GDM1 (cell line): Measurements from ENCODE around the gene FASTKD3.
A peak's percentile ranks its signal among the peaks of the same experiment; 100 is the strongest.

Source experiments
- DNase-seq: peaks from one replicate; lab custom pipeline; 2025; lab: John Stamatoyannopoulos, UW

FASTKD3 gene

DNA sequence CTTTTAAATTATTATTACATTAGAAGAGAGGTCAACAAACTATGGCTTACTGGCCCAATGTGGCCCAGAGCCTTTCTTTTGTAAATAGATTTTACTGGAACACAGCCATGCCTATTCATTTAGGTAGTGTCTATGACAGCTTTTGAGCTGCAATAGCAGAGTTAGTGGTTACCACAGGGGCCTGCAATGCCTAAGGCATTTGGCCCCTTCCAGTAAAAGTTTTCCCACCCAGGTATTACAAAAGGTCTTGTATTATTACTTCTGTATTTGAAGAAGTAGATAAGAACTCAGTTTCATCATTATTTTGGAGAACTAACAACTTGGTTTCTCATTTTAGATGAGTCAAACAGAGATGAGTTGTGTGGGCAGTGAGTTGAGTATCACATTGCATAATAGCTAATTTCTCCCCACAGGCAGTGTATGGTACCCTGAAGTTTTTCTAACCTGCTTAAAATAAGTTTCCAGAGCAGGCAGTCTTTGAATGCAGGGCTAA, 9.6 kb upstream of the FASTKD3 start:
- no peak for DNase-seq

DNA sequence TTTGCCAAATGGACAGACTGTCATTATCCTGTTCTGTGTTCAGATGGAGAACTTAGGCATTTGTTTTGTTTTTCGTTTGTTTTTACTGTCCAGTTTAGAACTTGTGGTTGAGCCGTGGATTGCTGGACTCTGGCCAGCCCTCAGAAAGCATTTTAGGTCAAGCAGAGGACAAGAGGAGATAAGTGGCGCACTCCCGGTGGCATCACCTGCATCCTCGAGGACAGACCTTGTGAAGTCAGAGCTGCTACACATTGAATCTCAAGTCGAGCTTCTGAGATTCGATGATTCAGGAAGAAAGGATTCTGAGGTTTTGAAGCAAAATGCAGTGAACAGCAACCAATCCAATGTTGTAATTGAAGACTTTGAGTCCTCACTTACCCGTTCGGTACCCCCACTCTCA, 9.0 kb upstream of the FASTKD3 start:
- DNase-seq: no peak

DNA sequence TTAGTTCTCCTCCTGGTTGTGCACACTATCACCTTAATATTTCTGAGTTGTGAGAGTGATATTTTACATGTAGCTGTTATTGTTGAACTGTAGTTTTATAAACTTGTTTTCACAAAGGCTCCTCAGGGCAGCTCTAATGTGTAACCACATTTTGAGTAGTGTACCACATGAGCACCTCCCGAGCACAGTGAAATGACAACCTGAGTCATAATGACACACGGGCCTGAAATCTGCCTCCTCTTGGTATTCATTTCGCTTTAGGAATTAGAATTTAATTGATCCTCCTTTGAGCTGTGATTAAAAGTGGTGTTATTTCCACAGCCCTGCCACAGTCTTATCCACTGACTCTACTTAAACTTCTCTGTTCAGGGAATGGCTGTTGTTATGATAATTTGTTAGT, 8.0 kb upstream of the FASTKD3 start:
- DNase-seq: no peak

DNA sequence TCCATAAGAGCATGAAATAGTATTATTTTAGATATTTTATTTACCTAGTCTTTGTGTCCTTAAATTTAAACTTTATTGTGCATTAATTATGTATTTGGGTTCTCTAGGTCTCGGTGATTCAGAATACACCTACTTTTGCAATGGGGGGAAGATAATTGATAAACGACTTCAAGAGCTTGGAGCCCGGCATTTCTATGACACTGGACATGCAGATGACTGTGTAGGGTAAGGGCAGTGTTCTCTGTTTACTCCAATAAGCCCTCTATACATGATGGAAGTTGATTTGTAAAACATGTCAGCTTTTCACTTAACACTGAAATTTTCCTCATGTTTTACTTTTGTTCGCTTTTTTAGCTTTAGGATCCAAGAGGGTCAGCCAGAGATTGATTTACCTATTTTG, 6.3 kb upstream of the FASTKD3 start:
- no peak for DNase-seq

DNA sequence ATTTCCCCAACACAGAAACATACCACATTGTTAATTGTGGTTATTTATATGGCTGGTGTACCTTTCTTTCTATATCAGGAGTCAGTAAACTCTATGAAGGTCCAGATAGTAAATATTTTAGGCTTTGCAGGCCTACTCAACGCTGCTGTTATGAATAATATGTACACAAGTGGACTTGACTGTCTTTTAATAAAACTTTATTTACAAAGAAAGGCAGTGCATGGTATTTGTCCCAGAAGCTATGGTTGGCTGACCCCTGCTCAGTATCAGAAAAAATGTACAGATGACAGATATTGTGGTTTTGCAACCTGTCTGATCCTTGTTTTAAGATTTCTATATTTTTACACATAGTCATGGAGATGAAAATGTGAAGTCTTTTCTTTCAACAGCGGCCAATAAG, 5.8 kb upstream of the FASTKD3 start:
- no peak for DNase-seq

DNA sequence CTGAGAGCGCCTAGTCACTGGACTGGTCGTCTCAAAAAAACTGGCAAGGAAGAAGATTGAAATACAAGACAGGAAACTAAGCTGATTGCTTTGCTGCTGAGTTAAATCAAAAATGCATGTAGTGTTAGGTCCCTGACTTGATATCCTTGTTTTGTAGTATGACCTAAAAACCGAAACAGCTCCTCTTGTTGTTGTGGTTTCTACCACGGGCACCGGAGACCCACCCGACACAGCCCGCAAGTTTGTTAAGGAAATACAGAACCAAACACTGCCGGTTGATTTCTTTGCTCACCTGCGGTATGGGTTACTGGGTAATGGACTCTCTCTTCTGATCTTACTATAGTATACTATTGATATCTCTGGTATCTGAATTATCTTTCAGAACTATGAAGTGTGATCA, 4.4 kb upstream of the FASTKD3 start:
- DNase-seq: no peak

DNA sequence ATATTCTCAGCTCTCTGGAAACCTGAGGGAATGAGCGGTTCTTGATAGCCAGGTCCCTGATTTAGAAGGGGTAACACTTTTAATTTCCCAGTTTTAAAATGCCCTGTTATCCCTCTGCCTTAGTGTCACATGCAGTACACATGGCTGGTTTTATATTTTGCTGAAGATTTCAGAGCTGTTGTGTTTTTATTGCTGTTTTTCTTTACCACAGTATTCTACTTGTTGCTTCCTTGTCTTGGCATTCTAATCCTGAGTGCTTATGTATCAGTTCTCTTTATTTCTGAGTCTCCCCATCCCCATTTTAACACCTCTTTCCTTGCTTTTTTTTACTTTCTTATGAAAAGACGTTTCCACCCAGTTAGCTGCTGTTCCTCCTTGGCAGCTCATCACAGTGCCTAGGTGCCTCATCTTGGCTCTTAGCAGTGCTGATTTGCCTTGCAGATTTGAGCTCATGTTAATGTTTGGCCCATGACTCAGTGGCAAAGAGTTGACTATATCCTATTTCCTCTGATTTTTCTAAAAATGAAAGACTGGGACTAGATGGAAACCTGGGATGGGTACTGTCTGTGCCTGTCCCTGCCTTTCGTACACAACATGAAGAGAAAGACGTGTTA, 3.8 kb upstream of the FASTKD3 start:
- no peak for DNase-seq

DNA sequence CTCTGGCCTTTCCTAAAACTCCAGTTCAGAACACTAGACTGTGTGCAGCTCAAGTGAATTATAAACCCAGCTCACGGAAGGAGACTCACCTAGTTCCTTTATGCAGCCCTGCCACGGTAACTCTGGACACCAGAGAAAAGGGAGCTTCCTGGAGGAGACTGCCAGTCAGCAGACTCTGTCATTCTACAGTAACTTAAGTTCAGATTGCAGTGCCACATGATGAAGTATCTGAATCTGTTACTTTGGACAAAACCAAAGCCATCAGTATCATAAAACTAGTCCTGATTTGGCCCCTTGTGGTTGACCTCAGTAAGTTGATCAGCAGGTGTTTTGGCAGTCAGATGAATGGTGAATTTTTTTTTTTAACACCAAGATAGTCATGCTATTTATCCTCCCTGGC, 2.8 kb upstream of the FASTKD3 start:
- no peak for DNase-seq

DNA sequence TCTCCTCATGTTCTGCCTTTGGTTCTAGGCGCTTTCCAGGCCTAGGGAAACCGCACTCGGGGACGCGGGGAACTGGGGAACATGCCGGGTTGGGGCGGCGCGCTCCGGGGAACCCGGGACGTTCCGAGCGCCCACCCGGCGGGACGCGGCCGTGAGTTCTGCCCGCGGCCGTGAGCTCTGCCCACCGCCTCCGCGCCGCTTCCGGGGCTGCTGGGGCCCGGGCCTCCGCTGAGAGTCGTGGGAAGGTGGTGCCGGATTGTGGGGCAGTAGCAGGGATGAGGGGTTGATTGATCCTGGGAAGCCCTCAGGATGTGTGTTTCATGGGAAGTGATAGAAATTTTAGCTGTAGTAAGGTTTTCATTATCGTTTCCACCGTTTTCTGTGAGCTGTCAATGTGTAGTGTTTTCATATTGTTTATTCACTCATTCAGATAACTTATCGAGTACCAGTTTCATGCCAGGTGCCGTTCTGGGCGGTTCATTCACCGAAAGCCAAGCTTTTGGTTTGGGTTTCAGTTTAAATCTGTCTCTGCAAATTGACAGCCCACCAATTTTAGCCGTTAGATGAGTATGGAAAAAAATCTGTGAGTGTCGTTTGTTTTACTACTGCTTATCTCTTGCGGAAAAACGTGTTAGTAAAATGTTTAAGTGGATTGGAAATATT, 774 bp upstream of the FASTKD3 start:
- DNase-seq: no peak

DNA sequence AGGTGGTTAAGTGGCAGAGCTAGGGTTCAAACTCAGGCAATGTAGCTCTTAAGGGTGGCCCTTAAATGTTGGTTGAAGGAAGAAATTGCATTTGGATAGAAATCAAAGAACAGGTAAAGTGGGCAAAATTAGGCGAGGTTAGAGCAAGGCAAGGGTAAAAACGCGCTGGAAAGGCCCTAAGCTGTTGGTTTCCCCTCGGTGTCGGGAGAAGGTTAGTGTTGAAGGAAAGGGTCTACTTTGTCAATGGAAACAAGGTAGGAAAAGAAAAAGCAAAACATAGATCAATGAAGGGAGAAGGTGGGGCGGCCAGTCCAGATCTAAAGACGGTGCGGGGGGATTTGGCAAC, 431 bp downstream of the FASTKD3 start:
- no peak for DNase-seq

DNA sequence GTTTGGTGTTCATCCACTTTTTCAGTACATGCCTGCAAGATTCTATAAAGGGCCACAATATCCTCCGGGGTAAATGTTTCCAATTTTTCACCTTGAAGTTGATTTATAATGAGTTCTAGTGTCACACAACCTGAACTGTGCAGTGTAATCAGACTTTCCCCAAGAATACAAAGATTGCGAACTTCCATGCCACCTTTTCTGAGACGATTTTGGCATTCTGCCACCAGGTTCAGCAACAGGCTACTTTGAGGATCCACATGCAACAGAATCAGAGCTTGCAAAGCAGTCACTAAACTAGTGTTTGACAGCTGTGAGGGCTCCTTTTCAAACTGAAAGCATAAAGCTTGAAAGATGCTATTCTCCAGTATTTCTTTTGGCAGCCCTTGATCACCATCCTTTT, 1.6 kb downstream of the FASTKD3 start:
- no peak for DNase-seq

DNA sequence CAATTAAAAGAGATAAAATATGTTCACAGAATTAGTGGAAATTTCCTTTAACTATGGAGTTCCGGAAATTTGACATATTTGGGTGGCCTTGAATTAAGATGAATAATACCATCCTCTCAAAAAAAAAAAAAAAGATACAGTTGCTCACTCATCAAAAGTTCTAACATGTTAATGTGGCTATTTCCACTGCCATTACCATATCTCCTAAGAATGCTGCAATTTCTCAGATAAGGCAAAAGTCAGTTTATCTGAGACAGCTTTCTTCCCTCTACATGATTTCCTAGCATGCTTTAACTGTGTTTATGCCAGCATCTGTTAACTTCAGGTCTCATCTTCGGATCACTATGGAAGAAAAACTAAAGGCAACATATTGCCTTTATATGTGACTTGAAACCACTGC, 2.6 kb downstream of the FASTKD3 start:
- DNase-seq: no peak

DNA sequence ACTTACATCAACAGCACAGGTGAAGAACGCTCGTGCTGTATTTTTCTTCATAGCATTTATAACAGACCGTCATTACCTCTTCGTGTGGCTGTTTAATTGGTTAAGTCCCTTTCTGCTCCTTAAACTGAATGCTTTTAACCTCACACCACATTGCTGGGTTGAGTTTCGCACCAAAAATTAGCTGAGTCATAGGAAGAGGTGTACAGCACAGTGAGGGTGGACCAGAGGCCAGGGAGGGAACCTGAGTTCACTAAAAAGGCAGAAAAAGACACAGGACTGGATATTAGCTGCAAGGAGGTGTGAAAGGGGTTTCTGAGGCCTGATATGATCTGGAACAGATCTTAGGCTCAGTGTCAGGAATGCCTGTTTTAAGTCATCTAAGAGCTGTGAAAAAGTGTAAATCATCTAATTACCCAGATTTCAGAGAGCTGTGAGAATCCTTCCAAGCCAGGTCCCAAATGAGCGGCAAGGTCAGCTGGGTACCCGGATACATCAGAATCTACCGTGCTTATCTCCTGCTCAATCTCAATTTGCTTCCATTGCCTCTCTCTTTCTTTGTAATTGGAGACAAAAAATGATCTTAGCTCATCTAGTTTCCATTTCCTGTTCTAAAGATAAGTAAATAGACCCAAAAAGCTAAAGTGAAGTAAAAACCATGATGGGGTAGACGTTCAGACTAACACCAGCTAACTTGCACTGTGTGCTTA, 10.8 kb downstream of the FASTKD3 start:
- DNase-seq: no peak

DNA sequence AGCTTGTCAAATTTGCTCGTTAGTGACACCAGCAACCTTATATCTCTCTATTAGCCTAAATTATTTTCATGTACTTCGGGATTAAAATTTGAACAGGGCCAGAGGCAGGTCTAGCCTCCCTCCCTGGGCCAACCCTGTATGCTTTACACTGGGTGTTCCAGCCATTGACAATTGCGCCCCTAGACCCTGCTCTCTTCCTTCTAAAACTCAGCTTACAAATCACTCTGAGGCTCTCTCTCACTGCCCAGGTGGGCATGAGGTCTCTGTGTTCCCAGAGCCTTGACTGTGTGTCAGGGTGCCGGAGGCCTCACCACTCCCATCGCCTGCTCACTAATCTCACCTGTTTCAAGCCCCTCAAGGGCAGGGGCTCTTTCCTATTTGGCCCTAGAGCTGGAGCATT, 11.5 kb downstream of the FASTKD3 start:
- no peak for DNase-seq

DNA sequence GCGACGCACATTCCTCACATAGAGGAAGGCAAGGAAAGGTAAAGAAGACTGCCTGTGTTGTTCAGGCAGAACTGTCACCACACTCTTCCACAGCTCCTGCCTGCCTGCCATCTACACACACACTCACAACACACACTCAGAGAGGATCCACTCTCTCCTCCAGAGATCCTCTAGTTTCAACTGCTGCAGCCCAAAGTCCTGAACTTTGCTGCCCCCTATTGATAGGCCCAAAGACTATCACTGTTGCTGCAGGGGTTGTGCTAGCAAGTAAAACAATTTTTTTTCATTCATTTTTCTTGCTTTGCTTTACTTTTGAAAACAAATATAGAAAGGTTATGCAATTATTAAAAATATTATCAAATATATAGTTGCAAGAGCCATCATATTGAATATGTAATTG, 12.0 kb downstream of the FASTKD3 start:
- peak; percentile 37 for DNase-seq

DNA sequence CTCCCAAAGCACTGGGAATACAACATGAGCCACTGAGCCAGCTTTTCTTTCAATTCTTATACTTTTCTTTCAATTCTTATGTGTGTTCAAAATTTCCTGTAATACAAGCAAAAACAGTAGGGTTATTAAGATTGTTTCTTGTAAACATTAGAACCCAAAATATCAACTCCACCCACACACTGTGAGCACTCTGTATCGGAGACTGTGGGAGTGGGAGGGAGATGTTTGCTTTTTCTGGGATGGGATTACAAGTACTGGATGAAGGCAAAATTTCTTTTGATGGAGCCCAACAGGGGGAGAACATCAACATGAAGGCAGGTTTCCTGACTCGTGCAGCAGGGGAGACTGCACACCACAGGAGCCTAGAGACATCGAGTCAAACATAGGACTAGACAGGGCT, 13.2 kb downstream of the FASTKD3 start:
- no peak for DNase-seq

DNA sequence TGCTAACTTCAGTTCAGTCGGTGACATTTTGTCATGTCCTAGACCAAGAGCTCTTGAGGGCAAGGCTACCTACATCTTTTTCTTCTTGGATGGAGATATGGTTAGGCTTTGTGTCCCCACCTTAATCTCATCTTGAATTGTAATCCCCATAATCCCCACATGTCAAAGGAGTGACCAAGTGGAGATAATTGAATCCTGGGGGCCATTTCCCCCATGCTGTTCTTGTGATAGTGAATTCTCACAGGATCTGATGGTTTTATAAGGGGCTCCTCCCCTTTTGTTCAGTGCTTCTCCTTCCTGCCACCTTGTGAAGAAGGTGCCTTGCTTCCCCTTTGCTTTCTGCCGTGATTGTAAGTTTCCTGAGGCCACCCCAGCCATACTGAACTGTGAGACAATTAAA, 15.8 kb downstream of the FASTKD3 start:
- DNase-seq: no peak

DNA sequence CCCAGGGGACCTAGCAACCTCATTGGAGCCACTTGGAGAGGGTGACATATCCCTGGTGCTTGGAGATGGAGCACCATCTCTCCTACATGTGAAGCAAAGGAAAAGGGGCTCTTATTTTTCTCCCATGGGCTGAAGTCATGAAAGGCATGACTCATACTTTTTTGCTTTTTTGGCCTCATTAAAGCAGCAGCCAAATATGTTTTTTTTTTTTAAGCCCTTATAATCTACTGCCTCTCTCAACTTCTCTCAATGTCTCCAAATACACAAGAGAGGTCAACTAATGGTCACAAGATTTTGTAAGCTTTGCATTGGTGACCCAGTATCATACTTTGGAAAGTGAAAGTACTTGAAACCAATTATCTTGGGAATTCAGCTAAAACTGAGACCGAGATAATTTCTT, 16.3 kb downstream of the FASTKD3 start:
- no peak for DNase-seq

DNA sequence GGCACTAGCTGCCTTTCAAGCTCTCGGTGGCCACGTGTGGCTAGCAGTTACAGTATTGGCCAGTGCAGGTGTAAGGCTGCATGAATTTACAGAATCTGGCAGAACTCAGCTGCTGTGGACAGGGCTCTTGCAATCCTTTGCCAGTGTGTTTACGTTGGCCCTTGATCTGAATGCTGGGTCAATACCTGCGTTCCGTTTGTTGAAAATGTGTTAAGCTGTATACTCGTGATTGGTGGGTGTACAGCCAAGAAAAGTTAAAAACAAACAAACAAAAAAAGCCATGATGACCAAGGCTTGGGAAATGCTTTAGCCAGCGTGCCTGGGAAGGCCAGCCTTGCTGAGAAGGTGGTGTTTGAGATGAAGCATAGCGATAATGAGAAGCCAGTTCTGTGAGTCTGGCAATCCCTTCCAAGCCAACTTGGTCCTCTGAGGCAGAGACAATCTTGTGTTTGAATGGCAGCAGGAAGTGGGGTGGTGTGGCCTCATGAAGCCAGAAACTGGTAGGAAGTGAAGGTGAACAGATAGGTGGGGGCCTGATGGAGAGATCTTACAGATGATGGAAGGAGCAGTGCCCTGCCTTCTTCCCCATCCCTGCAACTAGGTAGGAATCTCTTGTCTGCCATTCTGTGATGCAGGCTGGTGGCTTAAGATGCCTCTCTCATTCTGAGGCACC, 17.1 kb downstream of the FASTKD3 start:
- DNase-seq: no peak

DNA sequence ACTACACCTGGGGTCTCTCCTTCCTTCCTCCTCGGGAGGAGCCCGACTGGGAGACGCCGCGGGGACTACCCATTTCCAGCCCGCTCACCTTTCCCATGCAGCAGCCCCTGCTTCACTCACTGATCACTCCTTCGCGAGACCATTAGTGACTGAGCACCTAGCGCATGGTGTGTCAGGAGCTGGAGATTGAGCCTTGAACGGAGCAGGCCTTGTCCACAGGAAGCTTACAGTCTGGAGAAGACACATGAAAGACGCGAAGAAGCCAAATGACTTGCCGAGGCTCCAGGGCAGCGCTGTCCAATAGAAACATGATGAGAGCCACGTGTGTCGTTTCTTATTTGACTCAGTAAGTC, 17.6 kb downstream of the FASTKD3 start:
- no peak for DNase-seq

DNA sequence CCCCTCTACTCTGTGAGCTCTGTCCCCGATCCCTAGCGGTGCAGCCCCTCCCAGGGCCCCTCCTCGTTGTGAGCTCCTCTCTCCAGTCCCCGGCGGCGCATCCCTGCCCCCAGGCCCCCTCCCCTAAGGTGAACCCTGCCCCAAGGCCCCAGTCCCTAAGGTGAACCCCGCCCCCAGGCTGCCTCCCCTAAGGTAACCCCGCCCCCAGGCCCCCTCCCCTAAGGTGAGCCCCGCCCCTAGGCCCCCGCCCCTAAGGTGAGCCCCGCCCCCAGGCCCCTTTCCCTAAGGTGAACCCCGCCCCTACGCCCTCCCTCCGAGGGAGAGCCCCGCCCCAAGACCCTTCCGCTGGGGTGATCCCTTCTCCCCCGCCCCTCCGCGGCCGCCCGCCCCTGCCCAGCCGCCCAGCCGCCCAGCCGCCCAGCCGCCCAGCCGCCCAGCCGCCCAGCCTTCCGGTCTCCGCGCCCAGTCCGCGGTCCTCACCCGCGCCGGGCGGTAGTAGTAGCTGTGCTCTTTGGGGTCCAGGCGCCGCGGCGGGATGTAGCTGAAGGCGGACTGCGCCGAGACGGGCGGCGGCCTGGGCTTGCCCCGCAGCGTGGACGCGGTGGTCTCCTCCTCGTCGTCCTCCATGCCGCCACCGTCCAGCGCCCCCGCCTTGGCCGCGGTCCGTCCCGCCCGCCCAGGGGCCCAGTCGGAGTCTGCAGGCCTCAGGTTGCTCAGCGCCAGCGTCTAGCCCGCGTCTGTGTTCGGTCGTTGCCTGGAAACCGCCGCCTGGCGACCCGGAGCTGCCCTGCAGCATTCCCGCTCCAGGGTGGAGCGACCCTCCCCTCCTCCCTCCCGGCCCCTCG, 18.2 kb downstream of the FASTKD3 start, which contains the start of gene CFAP90:
Gene CFAP90, minus strand, starts transcription at position 739 of the 845 bp plus-strand sequence. Its CDS starts 112 bp downstream, at position 627.
- no peak for DNase-seq
